HG02970 (cell line): Measurements from ENCODE around the gene SVOP.

Source experiments
- ATAC-seq: cut with Tn5 transposase; IDR thresholded peaks from one replicate; pipeline ENCODE4 v1.9.1; 2021; ENCODE audit warnings: mild to moderate bottlenecking, moderate library complexity, moderate number of reproducible peaks; ENCODE audit not compliant: unreplicated experiment, low FRiP score

Gene SVOP

GRCh38 chr12:108980831-108981618, 39.8 kb downstream of the SVOP start:
- ATAC-seq: no peak

- no peak for ATAC-seq
These were observed 43.5 kb downstream of the SVOP start for GRCh38 chr12:108977360-108977759.

GRCh38 chr12:108975024-108975593, 45.8 kb downstream of the SVOP start:
- ATAC-seq: no peak

GRCh38 chr12:108973629-108974152, 47.2 kb downstream of the SVOP start:
- ATAC-seq: no peak

- ATAC-seq: no peak
These were observed 48.5 kb downstream of the SVOP start for GRCh38 chr12:108972358-108972757.

GRCh38 chr12:108969622-108970021, 51.2 kb downstream of the SVOP start:
- ATAC-seq: no peak

- ATAC-seq: no peak
These were observed 52.9 kb downstream of the SVOP start for GRCh38 chr12:108967869-108968540.

- no peak for ATAC-seq
These were observed 54.3 kb downstream of the SVOP start for GRCh38 chr12:108966378-108967151.

GRCh38 chr12:108965886-108966285, 55.0 kb downstream of the SVOP start:
- ATAC-seq: no peak

- ATAC-seq: no peak
These were observed 56.2 kb downstream of the SVOP start for GRCh38 chr12:108964371-108965352.

- ATAC-seq: no peak
These were observed 58.6 kb downstream of the SVOP start for GRCh38 chr12:108962256-108962655.

- ATAC-seq: no peak
These were observed 60.9 kb downstream of the SVOP start for GRCh38 chr12:108959748-108960655.

- ATAC-seq: no peak
These were observed 65.5 kb downstream of the SVOP start for GRCh38 chr12:108955225-108955835.

- ATAC-seq: no peak
These were observed 69.7 kb downstream of the SVOP start for GRCh38 chr12:108950991-108951739.

GRCh38 chr12:108949976-108950375, 70.9 kb downstream of the SVOP start:
- no peak for ATAC-seq

GRCh38 chr12:108948367-108948766, 72.5 kb downstream of the SVOP start:
- ATAC-seq: no peak

GRCh38 chr12:108947097-108947496, 73.8 kb downstream of the SVOP start:
- no peak for ATAC-seq
